K562 (cell line): ENCODE data around the gene SELENOT. TPM values are rescaled to one million over a fixed set of nuclear protein-coding genes. Genes with fewer than 3 reads are reported as not detected.
"Not testable (repeated sequence)": the region's sequence is repeated elsewhere in the genome, so short reads cannot be mapped to it uniquely, and the experiment has no call there.

Source experiments
- ATAC-seq: fragments of 200-7000 bp; cut with Tn5 transposase; 3 replicates; pipeline ENCODE4 v1.9.1; 2020; ENCODE audit warnings: moderate library complexity
- BruUV-seq: library from RNA; stranded (reverse); fragments of 400-500 nt; replicated peaks from 2 replicates; lab custom pipeline; 2021; lab: Mats Ljungman, UMichigan
- CTCF ChIA-PET: fragments of 300-600 bp; formaldehyde crosslinking; extraction: SDS; loops from one replicate; lab custom pipeline; 2021; ENCODE audit warnings: low intra/inter-chr PET ratio; lab: Yijun Ruan, JAX
- POLR2A ChIA-PET: fragments of 300-600, 350-650 bp; sonication (Branson Sonifier 250); formaldehyde crosslinking; extraction: SDS; loops from one replicate; lab custom pipeline; 2021; ENCODE audit warnings: antibody characterized with exemption, inconsistent platforms; lab: Yijun Ruan, JAX
- DNase-seq, 4 experiments: peaks; one replicate each; pipeline versions ENCODE4 v3.0.0 to v3.0.0-alpha.2; 2011 to 2018; ENCODE audit warnings: low spot score in 3 of 4, mixed read lengths in 3 of 4; ENCODE audit errors: extremely low read depth in 1 of 4
- FAIRE-seq: peaks from 2 replicates; lab custom pipeline; 2011; peaks lifted over from hg19 to GRCh38; lab: Jason Lieb, UNC
- H2AFZ ChIP-seq: 2 replicates; pipeline ENCODE4 v1.6.0; 2011; ENCODE audit warnings: low read depth, low read length, control low read depth, inconsistent platforms
- H3K27ac ChIP-seq: fragments of 200-600 bp; 3 replicates; pipeline ENCODE4 v1.8.0; 2011; ENCODE audit warnings: low read depth, mild to moderate bottlenecking, control low read depth, inconsistent platforms, low read length, moderate library complexity, mixed read lengths; ENCODE audit errors: extremely low read depth
- H3K27me3 ChIP-seq, 2 experiments: fragments of 300-600 bp in 1 of 2; 2 replicates in 1 of 2; 3 replicates in 1 of 2; pipeline versions ENCODE4 v1.6.0 to v1.8.0; 2011; ENCODE audit warnings: inconsistent platforms in 2 of 2, low read length in 2 of 2, mild to moderate bottlenecking in 1 of 2, mixed read lengths in 1 of 2, moderate library complexity in 1 of 2; ENCODE audit not compliant: control insufficient read depth in 2 of 2, insufficient read depth in 2 of 2
- H3K36me3 ChIP-seq: fragments of 300-600 bp; 3 replicates; pipeline ENCODE4 v1.8.0; 2011; ENCODE audit warnings: mild to moderate bottlenecking, low read length, inconsistent platforms; ENCODE audit not compliant: control insufficient read depth, insufficient read depth
- H3K4me1 ChIP-seq, 2 experiments: fragments of 200-600 bp in 1 of 2; replicated peaks in 1 of 2; 2 replicates in 1 of 2; 3 replicates in 1 of 2; pipeline versions ENCODE4 v1.5.1 to v1.8.0; 2011; ENCODE audit warnings: inconsistent platforms in 2 of 2, low read length in 2 of 2, mild to moderate bottlenecking in 1 of 2, mixed read lengths in 1 of 2, moderate library complexity in 1 of 2; ENCODE audit not compliant: control insufficient read depth in 2 of 2, insufficient read depth in 2 of 2
- H3K4me2 ChIP-seq: 2 replicates; pipeline ENCODE4 v1.6.1; 2011; ENCODE audit warnings: low read length, control low read depth, inconsistent platforms, mixed read lengths; ENCODE audit not compliant: insufficient read depth
- H3K4me3 ChIP-seq: fragments of 200-600 bp; sonication (generic), shearing (Covaris generic); 2 replicates; pipeline ENCODE4 v1.5.1; 2016; ENCODE audit warnings: control low read depth, inconsistent platforms
- H3K79me2 ChIP-seq: fragments of 200-600 bp; 3 replicates; pipeline ENCODE4 v1.8.0; 2011; ENCODE audit warnings: low read length, inconsistent platforms; ENCODE audit not compliant: control insufficient read depth, insufficient read depth
- H3K9ac ChIP-seq, 2 experiments: 2 replicates each; pipeline versions ENCODE4 v1.6.0 to v1.6.1; 2011; ENCODE audit warnings: low read depth in 2 of 2, low read length in 2 of 2, control low read depth in 1 of 2, inconsistent platforms in 1 of 2, mild to moderate bottlenecking in 1 of 2, mixed read lengths in 1 of 2; ENCODE audit not compliant: insufficient read depth in 1 of 2
- H3K9me1 ChIP-seq: one replicate; pipeline ENCODE4 v1.6.0; 2011; ENCODE audit warnings: inconsistent platforms, mild to moderate bottlenecking, low read length, moderate library complexity; ENCODE audit not compliant: control insufficient read depth, insufficient read depth
- H3K9me3 ChIP-seq: replicated peaks from 2 replicates; pipeline ENCODE4 v1.5.1; 2011; ENCODE audit warnings: low read depth, low read length, inconsistent platforms; ENCODE audit not compliant: control insufficient read depth, insufficient read depth
- H4K20me1 ChIP-seq: replicated peaks from 2 replicates; pipeline ENCODE4 v1.6.1; 2011; ENCODE audit warnings: low read length, inconsistent platforms, mixed read lengths; ENCODE audit not compliant: control insufficient read depth, insufficient read depth
- CBX5 ChIP-seq: IDR thresholded peaks from 2 replicates; pipeline ENCODE4 v1.6.1; 2014; ENCODE audit warnings: low read depth, borderline replicate concordance
- CREB1 ChIP-seq, 2 experiments: sonication (generic) in 1 of 2; formaldehyde crosslinking in 1 of 2; IDR thresholded peaks; 2 replicates each; pipeline versions ENCODE4 v1.6.1 to v1.8.0; 2012 to 2022; ENCODE audit warnings: inconsistent platforms in 1 of 2, mild to moderate bottlenecking in 1 of 2, missing genetic modification reagents in 1 of 2, moderate library complexity in 1 of 2
- DDX20 ChIP-seq: fragments of 450-650 bp; IDR thresholded peaks from 2 replicates; pipeline ENCODE4 v1.6.1; 2016; ENCODE audit warnings: missing genetic modification characterization, low read depth, mild to moderate bottlenecking, missing compliant biosample characterization, moderate library complexity
- GABPB1 ChIP-seq: sonication (generic); formaldehyde crosslinking; IDR thresholded peaks from 2 replicates; pipeline ENCODE4 v1.8.0; 2022; ENCODE audit warnings: mild to moderate bottlenecking, missing genetic modification reagents
- GATAD2A ChIP-seq: fragments of 450-650 bp; IDR thresholded peaks from 2 replicates; pipeline ENCODE4 v1.6.1; 2017
- KDM5B ChIP-seq: fragments of 200-600 bp; sonication (generic); IDR thresholded peaks from 2 replicates; pipeline ENCODE4 v1.6.1; 2012; ENCODE audit warnings: low read depth, mild to moderate bottlenecking, moderate library complexity, low read length, control low read depth, inconsistent platforms; ENCODE audit not compliant: insufficient replicate concordance
- MYBL2 ChIP-seq, 2 experiments: fragments of 450-650 bp in 1 of 2; sonication (generic) in 1 of 2; formaldehyde crosslinking in 1 of 2; IDR thresholded peaks; 2 replicates each; pipeline versions ENCODE4 v1.6.1 to v1.8.1; 2017 to 2022; ENCODE audit warnings: borderline replicate concordance in 1 of 2, inconsistent platforms in 1 of 2, low read depth in 1 of 2, mild to moderate bottlenecking in 1 of 2, missing genetic modification reagents in 1 of 2, moderate library complexity in 1 of 2
- NUFIP1 ChIP-seq: fragments of 450-650 bp; IDR thresholded peaks from 2 replicates; pipeline ENCODE4 v1.6.1; 2018; ENCODE audit not compliant: partially characterized antibody
- PCBP2 ChIP-seq: fragments of 200-400 bp; formaldehyde crosslinking; IDR thresholded peaks from 2 replicates; pipeline ENCODE4 v1.6.1; 2018; ENCODE audit warnings: low read length, low read depth, mild to moderate bottlenecking, moderate library complexity; ENCODE audit not compliant: poor library complexity, severe bottlenecking
- SMAD2 ChIP-seq: fragments of 150-350 bp; IDR thresholded peaks from 2 replicates; pipeline ENCODE4 v1.6.1; 2014; ENCODE audit warnings: low read depth, mild to moderate bottlenecking, low read length
- TCF3 ChIP-seq: sonication (generic); formaldehyde crosslinking; IDR thresholded peaks from 2 replicates; pipeline ENCODE4 v1.4.0; 2020; ENCODE audit warnings: mild to moderate bottlenecking, missing genetic modification reagents
- ZNF79 ChIP-seq: fragments of 250-450 bp; sonication (Bioruptor Pico); IDR thresholded peaks from 2 replicates; pipeline ENCODE4 v1.4.0; 2020; ENCODE audit warnings: low read depth, mild to moderate bottlenecking, moderate library complexity
- in situ Hi-C: fragments of 300-500 bp; cut with MboI; formaldehyde crosslinking; loops from 4 replicates; pipeline ENCODE4 v1.15.0; 2018; ENCODE audit warnings: inconsistent platforms, mixed read lengths
- intact Hi-C: fragments of 100-400 bp; cut with micrococcal nuclease; formaldehyde crosslinking; loops from 2 replicates; pipeline ENCODE4 v1.14.2; 2022
- polyA plus RNA-seq, 8 experiments: library from polyadenylated mRNA; depleted of rRNA in 4 of 8; stranded (reverse) in 5 of 8; unstranded in 3 of 8; fragments of >200 nt; fragmentation: Nextera tagmentation in 2 of 8; fragmentation: Illumina TruSeq in 1 of 8; extraction: Ambion mirVana in 2 of 8; extraction: Trizol in 1 of 8; gene quantifications; 2 replicates each; pipeline versions ENCODE4 v1.2.1 to v1.2.3, GENCODE V29; 2011 to 2014; ENCODE audit warnings: inconsistent platforms in 1 of 8, missing spikeins in 1 of 8
- total RNA-seq, 7 experiments: library from RNA; depleted of rRNA in 6 of 7; stranded (reverse); fragments of >200 nt in 6 of 7; fragmentation: Illumina TruSeq in 2 of 7; extraction: Trizol in 2 of 7; gene quantifications; 2 replicates each; pipeline versions ENCODE4 v1.2.1 to v1.2.3, GENCODE V29; 2011 to 2021; ENCODE audit warnings: low replicate concordance in 1 of 7
- TF ChIP-seq, protein P1 (sequence below): fragments of 250-450 bp; sonication (Bioruptor Pico); IDR thresholded peaks from 2 replicates; pipeline ENCODE4 v1.5.0; 2020; ENCODE audit warnings: mild to moderate bottlenecking, borderline replicate concordance

The SELENOT gene
- total and polyA plus RNA-seq, 9 of the 15 experiments (the other 6 are each of a cell fraction or from before 2014, with no cell fraction given) = 33.0 to 411 (median 91.9) TPM

DNA sequence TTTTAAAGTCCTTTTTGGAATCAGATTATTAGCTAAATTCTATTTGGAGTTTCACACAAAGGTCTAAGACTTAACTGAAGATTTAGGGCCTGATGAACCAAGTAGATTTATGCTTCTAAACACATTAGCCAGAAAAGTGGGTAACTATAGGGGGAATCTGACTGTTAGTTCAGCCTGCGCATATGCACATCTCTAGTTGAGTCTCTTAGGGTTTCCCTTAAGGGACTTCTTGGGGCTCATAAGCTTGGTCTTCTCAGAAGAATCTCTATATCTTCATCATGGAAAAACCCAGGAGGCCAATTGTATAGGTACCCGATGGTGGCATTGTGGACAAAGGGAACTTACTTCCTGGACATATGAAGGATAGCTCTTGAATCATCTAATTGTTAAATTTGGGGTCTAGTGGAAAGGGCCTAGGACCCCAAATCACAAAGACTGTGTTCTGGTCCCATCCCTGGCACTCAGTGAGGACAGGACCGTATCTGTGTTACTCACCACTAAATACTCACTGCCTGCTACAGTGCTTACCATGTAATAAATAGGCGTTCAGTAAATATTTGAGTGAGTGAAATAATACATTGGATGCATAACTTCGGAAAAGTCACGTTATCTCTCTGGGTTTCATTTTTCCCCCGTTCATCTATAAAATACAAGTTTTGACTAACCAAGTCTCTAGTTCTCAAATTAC lies 17.0 kb downstream of the SELENOT start (continued):
- no peak for TF ChIP-seq MYBL2 (IDR thresholded peaks at IDR 0.05; ENCODE audit: low read depth)
- TF ChIP-seq MYBL2 (CRISPR knock-in tag; IDR thresholded peaks at IDR 0.05; ENCODE audit: borderline replicate concordance) = no peak
- TF ChIP-seq SMAD2 = no peak
- TF ChIP-seq GATAD2A = no peak
- no peak for TF ChIP-seq CREB1 (IDR thresholded peaks at IDR 0.05)
- no peak for TF ChIP-seq CREB1 (CRISPR knock-in tag; IDR thresholded peaks at IDR 0.05)
- TF ChIP-seq PCBP2 = no peak
- no peak for TF ChIP-seq TCF3 (CRISPR knock-in tag)
- no peak for TF ChIP-seq CBX5
- no peak for TF ChIP-seq DDX20
- TF ChIP-seq NUFIP1 = no peak
- TF ChIP-seq GABPB1 (CRISPR knock-in tag) = no peak
- TF ChIP-seq KDM5B = no peak
- TF ChIP-seq ZNF79 (CRISPR knock-in tag) = no peak
- TF ChIP-seq, protein P1, sequence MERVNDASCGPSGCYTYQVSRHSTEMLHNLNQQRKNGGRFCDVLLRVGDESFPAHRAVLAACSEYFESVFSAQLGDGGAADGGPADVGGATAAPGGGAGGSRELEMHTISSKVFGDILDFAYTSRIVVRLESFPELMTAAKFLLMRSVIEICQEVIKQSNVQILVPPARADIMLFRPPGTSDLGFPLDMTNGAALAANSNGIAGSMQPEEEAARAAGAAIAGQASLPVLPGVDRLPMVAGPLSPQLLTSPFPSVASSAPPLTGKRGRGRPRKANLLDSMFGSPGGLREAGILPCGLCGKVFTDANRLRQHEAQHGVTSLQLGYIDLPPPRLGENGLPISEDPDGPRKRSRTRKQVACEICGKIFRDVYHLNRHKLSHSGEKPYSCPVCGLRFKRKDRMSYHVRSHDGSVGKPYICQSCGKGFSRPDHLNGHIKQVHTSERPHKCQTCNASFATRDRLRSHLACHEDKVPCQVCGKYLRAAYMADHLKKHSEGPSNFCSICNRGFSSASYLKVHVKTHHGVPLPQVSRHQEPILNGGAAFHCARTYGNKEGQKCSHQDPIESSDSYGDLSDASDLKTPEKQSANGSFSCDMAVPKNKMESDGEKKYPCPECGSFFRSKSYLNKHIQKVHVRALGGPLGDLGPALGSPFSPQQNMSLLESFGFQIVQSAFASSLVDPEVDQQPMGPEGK (CRISPR knock-in tag) = no peak

DNA sequence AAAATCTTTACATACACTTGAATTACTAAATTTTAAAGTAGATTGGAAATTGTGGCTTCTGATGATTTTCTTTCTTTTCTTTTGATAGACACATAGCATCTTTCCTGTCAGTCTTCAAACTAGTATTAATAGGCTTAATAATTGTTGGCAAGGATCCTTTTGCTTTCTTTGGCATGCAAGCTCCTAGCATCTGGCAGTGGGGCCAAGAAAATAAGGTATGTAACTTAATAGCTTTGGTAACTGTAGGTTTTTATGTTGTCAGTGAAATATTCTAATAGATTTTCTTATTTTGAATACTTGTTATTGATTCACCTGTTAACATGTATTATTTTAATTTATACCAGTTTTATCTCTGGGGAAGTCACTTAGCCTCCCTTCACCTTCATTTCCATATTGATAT lies 19.8 kb downstream of the SELENOT start:
- BruUV-seq, H3K4me3 ChIP-seq, H3K9me3 ChIP-seq, H3K27ac ChIP-seq, CTCF ChIA-PET, H3K4me2 ChIP-seq, in situ Hi-C loops, H2AFZ ChIP-seq, H4K20me1 ChIP-seq, ATAC-seq, intact Hi-C loops, DNase-seq, H3K9me1 ChIP-seq, H3K4me1 ChIP-seq, FAIRE-seq, H3K27me3 ChIP-seq, H3K9ac ChIP-seq, POLR2A ChIA-PET: not testable (repeated sequence)
- Histone ChIP-seq H3K79me2 (peaks cover 52% of the 10 kb centered on the region), H3K36me3 (peaks cover 62% of the 10 kb centered on the region)
